ENCODE data around the gene GRXCR1. TPM values are rescaled to one million over a fixed set of nuclear protein-coding genes. Genes with fewer than 3 reads are reported as not detected.

GRXCR1 gene
- total and polyA plus RNA-seq, 2 of the 13 experiments (the other 11 are each of a cell fraction or from before 2014, with no cell fraction given) = not detected

GRCh38 chr4:42928582-42928981 lies 36.1 kb downstream of the GRXCR1 start (continued):
- no peak for TF ChIP-seq HMGXB3 (CRISPR knock-in tag; IDR thresholded peaks at IDR 0.05; ENCODE audit: borderline replicate concordance)

GRCh38 chr4:42942216-42942615 lies 49.7 kb downstream of the GRXCR1 start:
- Histone ChIP-seq H3K4me1 (ENCODE audit: insufficient read depth, low read length) (no peaks in the 10 kb centered on the region), H3K9ac (ENCODE audit: insufficient read depth, low read depth, low read length) (no peak overlapping the region), H2AFZ (ENCODE audit: low read length) (no peak overlapping the region), H3K36me3 (replicated peaks in 1 of 2; ENCODE audit: control insufficient read depth in 1 of 2, insufficient read depth in 2 of 2, low read length in 2 of 2) (no peaks in the 10 kb centered on the region), H3K4me2 (ENCODE audit: low read depth, low read length) (no peak overlapping the region), H3K4me3 (replicated peaks in 1 of 3; ENCODE audit: insufficient read depth in 1 of 3, low read depth in 2 of 3, low read length in 3 of 3) (no peak overlapping the region), H4K20me1 (ENCODE audit: insufficient read depth, low read length) (no peaks in the 10 kb centered on the region), H3K79me2 (ENCODE audit: insufficient read depth, low read length) (no peaks in the 10 kb centered on the region), H3K27ac (ENCODE audit: extremely low read length, insufficient read depth, low read length) (no peak overlapping the region), H3K9me3 (ENCODE audit: low read length) (no peaks in the 10 kb centered on the region), H3K27me3 (ENCODE audit: control insufficient read depth in 1 of 2, insufficient read depth in 2 of 2, low read length in 2 of 2) (no peaks in the 10 kb centered on the region)
- no peak for ATAC-seq
- no peak for FAIRE-seq
- DNase-seq (ENCODE audit: low spot score) = no peak
- no TSS peak for BruUV-seq (replicated peaks)
- intact Hi-C loops (cut with micrococcal nuclease; ENCODE audit: unreplicated experiment) (no loop called here), in situ Hi-C loops (cut with HindIII; ENCODE audit: extremely low pct_ligation_motif_present, low pct_unique_long_range_greater_than_20kb) (no loop called here)
- POLR2A ChIA-PET = no interaction called here
- 0% methylated on average over 1 of the region's 1 CpG for WGBS (ENCODE audit: low lambda C conversion rate)
- CTCF ChIA-PET (ENCODE audit: low intra/inter-chr PET ratio, low total read pairs) = no interaction called here
- no peak for TF ChIP-seq AKAP8 (CRISPR knock-in tag; IDR thresholded peaks at IDR 0.05)
- no peak for TF ChIP-seq SRY (CRISPR knock-in tag; IDR thresholded peaks at IDR 0.05)
- no peak for TF ChIP-seq PPARG (CRISPR knock-in tag; conservative IDR thresholded peaks at IDR 0.05)
- TF ChIP-seq ZNF101 (CRISPR knock-in tag; IDR thresholded peaks at IDR 0.05; ENCODE audit: borderline replicate concordance, low read depth) = no peak
- TF ChIP-seq, protein P1, sequence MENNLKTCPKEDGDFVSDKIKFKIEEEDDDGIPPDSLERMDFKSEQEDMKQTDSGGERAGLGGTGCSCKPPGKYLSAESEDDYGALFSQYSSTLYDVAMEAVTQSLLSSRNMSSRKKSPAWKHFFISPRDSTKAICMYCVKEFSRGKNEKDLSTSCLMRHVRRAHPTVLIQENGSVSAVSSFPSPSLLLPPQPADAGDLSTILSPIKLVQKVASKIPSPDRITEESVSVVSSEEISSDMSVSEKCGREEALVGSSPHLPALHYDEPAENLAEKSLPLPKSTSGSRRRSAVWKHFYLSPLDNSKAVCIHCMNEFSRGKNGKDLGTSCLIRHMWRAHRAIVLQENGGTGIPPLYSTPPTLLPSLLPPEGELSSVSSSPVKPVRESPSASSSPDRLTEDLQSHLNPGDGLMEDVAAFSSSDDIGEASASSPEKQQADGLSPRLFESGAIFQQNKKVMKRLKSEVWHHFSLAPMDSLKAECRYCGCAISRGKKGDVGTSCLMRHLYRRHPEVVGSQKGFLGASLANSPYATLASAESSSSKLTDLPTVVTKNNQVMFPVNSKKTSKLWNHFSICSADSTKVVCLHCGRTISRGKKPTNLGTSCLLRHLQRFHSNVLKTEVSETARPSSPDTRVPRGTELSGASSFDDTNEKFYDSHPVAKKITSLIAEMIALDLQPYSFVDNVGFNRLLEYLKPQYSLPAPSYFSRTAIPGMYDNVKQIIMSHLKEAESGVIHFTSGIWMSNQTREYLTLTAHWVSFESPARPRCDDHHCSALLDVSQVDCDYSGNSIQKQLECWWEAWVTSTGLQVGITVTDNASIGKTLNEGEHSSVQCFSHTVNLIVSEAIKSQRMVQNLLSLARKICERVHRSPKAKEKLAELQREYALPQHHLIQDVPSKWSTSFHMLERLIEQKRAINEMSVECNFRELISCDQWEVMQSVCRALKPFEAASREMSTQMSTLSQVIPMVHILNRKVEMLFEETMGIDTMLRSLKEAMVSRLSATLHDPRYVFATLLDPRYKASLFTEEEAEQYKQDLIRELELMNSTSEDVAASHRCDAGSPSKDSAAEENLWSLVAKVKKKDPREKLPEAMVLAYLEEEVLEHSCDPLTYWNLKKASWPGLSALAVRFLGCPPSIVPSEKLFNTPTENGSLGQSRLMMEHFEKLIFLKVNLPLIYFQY (CRISPR knock-in tag; IDR thresholded peaks at IDR 0.05; ENCODE audit: borderline replicate concordance) = no peak
- TF ChIP-seq ZNF225 (CRISPR knock-in tag; IDR thresholded peaks at IDR 0.05) = no peak
- TF ChIP-seq DNMT3B (CRISPR knock-in tag; conservative IDR thresholded peaks at IDR 0.05) = no peak
- no peak for TF ChIP-seq HNF4G (IDR thresholded peaks at IDR 0.05; ENCODE audit: borderline replicate concordance, low read depth, low read length)
- no peak for TF ChIP-seq HNF4G (CRISPR knock-in tag; IDR thresholded peaks at IDR 0.05; ENCODE audit: borderline replicate concordance, low read depth)
- no peak for TF ChIP-seq CBX5 (CRISPR knock-in tag; IDR thresholded peaks at IDR 0.05; ENCODE audit: borderline replicate concordance)
- no peak for TF ChIP-seq TAF1 (CRISPR knock-in tag; IDR thresholded peaks at IDR 0.05)
- TF ChIP-seq ETV5 (CRISPR knock-in tag; IDR thresholded peaks at IDR 0.05; ENCODE audit: borderline replicate concordance) = no peak
- TF ChIP-seq, protein P2, sequence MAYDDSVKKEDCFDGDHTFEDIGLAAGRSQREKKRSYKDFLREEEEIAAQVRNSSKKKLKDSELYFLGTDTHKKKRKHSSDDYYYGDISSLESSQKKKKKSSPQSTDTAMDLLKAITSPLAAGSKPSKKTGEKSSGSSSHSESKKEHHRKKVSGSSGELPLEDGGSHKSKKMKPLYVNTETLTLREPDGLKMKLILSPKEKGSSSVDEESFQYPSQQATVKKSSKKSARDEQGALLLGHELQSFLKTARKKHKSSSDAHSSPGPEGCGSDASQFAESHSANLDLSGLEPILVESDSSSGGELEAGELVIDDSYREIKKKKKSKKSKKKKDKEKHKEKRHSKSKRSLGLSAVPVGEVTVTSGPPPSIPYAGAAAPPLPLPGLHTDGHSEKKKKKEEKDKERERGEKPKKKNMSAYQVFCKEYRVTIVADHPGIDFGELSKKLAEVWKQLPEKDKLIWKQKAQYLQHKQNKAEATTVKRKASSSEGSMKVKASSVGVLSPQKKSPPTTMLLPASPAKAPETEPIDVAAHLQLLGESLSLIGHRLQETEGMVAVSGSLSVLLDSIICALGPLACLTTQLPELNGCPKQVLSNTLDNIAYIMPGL (CRISPR knock-in tag; IDR thresholded peaks at IDR 0.05; ENCODE audit: borderline replicate concordance in 1 of 2, low read depth in 1 of 2) = no peak

Measured in HepG2 (cell line).